ENCODE data around the gene NELL1.

Gene NELL1

DNA sequence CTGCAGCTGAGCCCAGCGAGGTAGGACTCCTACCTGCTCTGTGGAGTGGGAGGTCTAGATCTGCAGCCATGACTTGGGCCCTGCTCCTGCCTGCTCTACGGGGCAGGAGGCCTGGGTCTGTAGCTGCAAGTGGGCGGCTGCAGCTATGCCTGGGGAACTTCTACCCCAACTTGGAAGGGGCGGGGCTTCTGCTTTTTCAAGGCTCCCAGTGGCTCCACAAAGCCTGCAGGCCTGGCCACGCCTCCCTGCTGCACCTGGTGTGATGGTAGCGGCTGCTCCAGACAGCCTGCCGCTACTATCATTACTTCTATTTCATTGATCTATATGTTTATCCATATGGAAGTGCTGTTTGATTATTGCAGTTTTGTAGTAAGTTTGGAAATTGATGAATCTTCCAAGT, 121.2 kb downstream of the NELL1 start:
- no peak for DNase-seq (ENCODE audit: extremely low read depth, insufficient read length)
- H3K36me3 ChIP-seq (ENCODE audit: control insufficient read depth, insufficient read depth, low read length), result no peaks in the 10 kb centered on the region
- H3K27me3 ChIP-seq (replicated peaks; ENCODE audit: control insufficient read depth, insufficient read depth, low read length), result no peaks in the 10 kb centered on the region
- H3K4me3 ChIP-seq (replicated peaks; ENCODE audit: low read depth, low read length), result no peak overlapping the region
- TF ChIP-seq, protein P1, sequence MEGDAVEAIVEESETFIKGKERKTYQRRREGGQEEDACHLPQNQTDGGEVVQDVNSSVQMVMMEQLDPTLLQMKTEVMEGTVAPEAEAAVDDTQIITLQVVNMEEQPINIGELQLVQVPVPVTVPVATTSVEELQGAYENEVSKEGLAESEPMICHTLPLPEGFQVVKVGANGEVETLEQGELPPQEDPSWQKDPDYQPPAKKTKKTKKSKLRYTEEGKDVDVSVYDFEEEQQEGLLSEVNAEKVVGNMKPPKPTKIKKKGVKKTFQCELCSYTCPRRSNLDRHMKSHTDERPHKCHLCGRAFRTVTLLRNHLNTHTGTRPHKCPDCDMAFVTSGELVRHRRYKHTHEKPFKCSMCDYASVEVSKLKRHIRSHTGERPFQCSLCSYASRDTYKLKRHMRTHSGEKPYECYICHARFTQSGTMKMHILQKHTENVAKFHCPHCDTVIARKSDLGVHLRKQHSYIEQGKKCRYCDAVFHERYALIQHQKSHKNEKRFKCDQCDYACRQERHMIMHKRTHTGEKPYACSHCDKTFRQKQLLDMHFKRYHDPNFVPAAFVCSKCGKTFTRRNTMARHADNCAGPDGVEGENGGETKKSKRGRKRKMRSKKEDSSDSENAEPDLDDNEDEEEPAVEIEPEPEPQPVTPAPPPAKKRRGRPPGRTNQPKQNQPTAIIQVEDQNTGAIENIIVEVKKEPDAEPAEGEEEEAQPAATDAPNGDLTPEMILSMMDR (IDR thresholded peaks at IDR 0.05; ENCODE audit: insufficient read depth, low read length, poor library complexity, severe bottlenecking), result no peak

DNA sequence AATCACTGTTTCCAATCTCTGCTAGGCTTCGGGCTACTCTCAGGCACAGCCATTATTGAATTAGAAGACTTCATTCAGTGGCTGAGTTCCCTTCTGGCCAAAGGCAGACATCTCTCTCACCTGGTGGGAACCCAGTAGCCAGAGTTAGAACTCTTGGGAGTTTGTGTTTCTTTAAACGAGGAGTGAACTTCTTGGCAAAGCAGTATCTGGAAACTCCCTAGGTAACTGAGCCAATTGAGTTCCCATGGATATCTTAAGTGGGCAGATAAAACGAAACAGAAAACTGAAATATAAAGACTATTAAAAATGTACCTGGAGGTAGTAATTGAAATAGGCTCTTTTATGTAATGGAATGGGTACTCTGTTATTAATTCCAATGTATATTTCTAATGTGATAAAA, 125.6 kb downstream of the NELL1 start:
- Histone ChIP-seq H3K36me3 (ENCODE audit: control insufficient read depth, insufficient read depth, low read length) (no peaks in the 10 kb centered on the region), H3K4me3 (replicated peaks; ENCODE audit: low read depth, low read length) (no peak overlapping the region), H3K27me3 (replicated peaks; ENCODE audit: control insufficient read depth, insufficient read depth, low read length) (no peaks in the 10 kb centered on the region)
- DNase-seq (ENCODE audit: extremely low read depth, insufficient read length), result no peak
- TF ChIP-seq, protein P1 (IDR thresholded peaks at IDR 0.05; ENCODE audit: insufficient read depth, low read length, poor library complexity, severe bottlenecking), result no peak

DNA sequence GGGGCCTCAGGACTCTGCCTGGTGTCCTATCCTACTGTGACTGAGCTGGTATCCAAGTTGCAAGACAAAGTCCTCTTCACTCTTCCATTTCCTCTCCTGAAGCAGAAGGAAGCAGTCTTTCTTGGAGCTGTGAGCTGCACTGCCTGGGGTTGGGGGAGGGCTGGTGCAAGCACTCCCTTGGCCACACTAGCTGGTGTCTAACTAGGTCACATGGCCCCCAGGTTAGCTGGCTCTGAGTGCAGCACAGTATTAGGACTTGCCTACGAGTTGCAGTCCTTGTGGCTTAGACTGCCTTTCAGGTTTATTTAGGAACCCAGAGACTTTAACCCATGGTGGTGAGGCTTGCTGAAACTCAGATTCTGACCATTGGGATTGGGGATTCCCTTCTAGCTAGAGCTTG, 138.9 kb downstream of the NELL1 start:
- Histone ChIP-seq H3K27me3 (replicated peaks; ENCODE audit: control insufficient read depth, insufficient read depth, low read length) (no peaks in the 10 kb centered on the region), H3K36me3 (ENCODE audit: control insufficient read depth, insufficient read depth, low read length) (no peaks in the 10 kb centered on the region), H3K4me3 (replicated peaks; ENCODE audit: low read depth, low read length) (no peak overlapping the region)
- TF ChIP-seq, protein P1 (IDR thresholded peaks at IDR 0.05; ENCODE audit: insufficient read depth, low read length, poor library complexity, severe bottlenecking), result no peak
- no peak for DNase-seq (ENCODE audit: extremely low read depth, insufficient read length)

DNA sequence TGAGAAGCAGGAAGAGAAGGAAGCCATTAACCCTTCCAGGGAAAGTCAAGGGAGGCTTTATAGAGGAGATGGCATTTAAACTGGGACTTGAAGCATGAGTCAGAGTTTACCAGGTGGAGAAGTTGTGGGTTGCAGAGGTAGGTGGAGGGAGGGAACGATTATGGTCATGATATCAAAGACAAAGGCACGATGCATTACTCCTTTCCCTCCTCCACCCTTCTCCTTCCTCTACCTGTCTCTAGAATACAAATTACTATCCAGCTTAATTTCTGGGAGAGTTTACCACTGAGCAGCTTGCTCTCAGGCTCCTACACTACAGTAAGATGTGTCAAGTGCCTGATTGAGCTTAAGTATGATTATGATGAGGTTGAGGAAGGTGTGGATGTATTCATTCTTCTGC, 151.7 kb downstream of the NELL1 start:
- TF ChIP-seq, protein P1 (IDR thresholded peaks at IDR 0.05; ENCODE audit: insufficient read depth, low read length, poor library complexity, severe bottlenecking), result no peak
- Histone ChIP-seq H3K4me3 (replicated peaks; ENCODE audit: low read depth, low read length) (no peak overlapping the region), H3K36me3 (ENCODE audit: control insufficient read depth, insufficient read depth, low read length) (no peaks in the 10 kb centered on the region), H3K27me3 (replicated peaks; ENCODE audit: control insufficient read depth, insufficient read depth, low read length) (no peaks in the 10 kb centered on the region)
- no peak for DNase-seq (ENCODE audit: extremely low read depth, insufficient read length)

DNA sequence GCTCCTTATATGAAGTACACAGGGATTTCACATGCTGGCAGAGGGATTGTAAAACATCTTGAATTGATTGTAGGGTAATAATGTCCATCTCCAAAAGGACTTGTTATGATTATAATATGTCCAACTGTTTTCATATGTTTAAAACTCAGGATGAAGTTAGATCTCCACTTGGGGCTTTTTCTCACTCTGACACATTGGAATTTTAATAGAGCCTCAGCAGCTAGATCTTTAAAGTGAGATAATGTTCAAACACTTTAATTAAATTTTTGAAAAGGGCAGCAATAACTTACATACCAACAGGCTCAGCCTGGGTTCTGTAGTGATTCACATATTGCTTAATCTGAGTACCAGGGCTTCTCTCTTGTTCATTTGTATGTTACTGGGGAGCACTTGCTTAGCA, 152.1 kb downstream of the NELL1 start:
- Histone ChIP-seq H3K27me3 (replicated peaks; ENCODE audit: control insufficient read depth, insufficient read depth, low read length) (no peaks in the 10 kb centered on the region), H3K4me3 (replicated peaks; ENCODE audit: low read depth, low read length) (no peak overlapping the region), H3K36me3 (ENCODE audit: control insufficient read depth, insufficient read depth, low read length) (no peaks in the 10 kb centered on the region)
- TF ChIP-seq, protein P1 (IDR thresholded peaks at IDR 0.05; ENCODE audit: insufficient read depth, low read length, poor library complexity, severe bottlenecking), result no peak
- DNase-seq (ENCODE audit: extremely low read depth, insufficient read length), result no peak

DNA sequence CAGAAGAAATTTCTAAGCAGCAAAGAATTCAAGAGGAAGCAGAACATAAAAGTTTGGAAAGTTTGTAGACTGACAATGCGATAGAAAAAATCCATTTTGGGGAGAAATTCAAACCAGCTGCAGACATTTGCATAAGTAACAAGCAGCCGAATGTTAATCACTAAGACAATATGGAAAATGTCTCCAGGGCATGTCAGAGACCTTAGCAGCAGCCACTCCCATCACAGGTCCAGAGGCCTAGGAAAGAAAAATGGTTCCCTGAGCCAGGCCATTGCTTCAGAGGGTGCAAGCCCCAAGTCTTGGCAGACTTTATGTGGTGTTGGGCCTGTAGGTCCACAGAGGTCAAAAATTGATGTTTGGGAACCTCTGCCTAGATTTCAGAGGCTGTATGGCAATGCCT, 155.4 kb downstream of the NELL1 start:
- Histone ChIP-seq H3K4me3 (replicated peaks; ENCODE audit: low read depth, low read length) (no peak overlapping the region), H3K36me3 (ENCODE audit: control insufficient read depth, insufficient read depth, low read length) (no peaks in the 10 kb centered on the region), H3K27me3 (replicated peaks; ENCODE audit: control insufficient read depth, insufficient read depth, low read length) (no peaks in the 10 kb centered on the region)
- no peak for DNase-seq (ENCODE audit: extremely low read depth, insufficient read length)
- TF ChIP-seq, protein P1 (IDR thresholded peaks at IDR 0.05; ENCODE audit: insufficient read depth, low read length, poor library complexity, severe bottlenecking), result no peak

Data from GM06990 (cell line).